Transverse colon (tissue), 4 donors: ENCODE results near the gene SLC17A9. TPM values are rescaled to one million over a fixed set of nuclear protein-coding genes. Genes with fewer than 3 reads are reported as not detected.

ENCODE experiments used
- DNase-seq: peaks from one replicate; pipeline ENCODE4 v3.0.0-alpha.2; 2019
- H3K27ac ChIP-seq, 4 donors: fragments of 200-600 bp; sonication (generic); 2 replicates each; pipeline ENCODE4 v1.5.1; 2016 to 2018; ENCODE audit warnings: inconsistent platforms in 4 of 4
- H3K27me3 ChIP-seq: fragments of 200-600 bp; sonication (generic); 2 replicates; pipeline ENCODE4 v1.5.1; 2017; ENCODE audit warnings: inconsistent platforms
- H3K36me3 ChIP-seq, 4 donors: fragments of 200-600 bp; sonication (generic); 2 replicates each; pipeline ENCODE4 v1.5.1; 2017 to 2019; ENCODE audit warnings: inconsistent platforms in 4 of 4
- H3K4me1 ChIP-seq, 4 donors: fragments of 200-600 bp; sonication (generic); 2 replicates each; pipeline ENCODE4 v1.5.1; 2017 to 2020; ENCODE audit warnings: inconsistent platforms in 4 of 4
- H3K4me3 ChIP-seq, 4 donors: fragments of 200-600 bp; sonication (generic); 1 replicate in 1 of 4; 2 replicates in 3 of 4; pipeline versions ENCODE4 v1.5.1 to v1.6.1; 2017 to 2019; ENCODE audit warnings: inconsistent platforms in 4 of 4
- H3K9me3 ChIP-seq, 2 donors: fragments of 200-600 bp; sonication (generic); 2 replicates each; pipeline ENCODE4 v1.5.1; 2017 to 2019; ENCODE audit warnings: inconsistent platforms in 2 of 2
- CTCF ChIP-seq, 5 experiments: fragments of 200-600 bp in 3 of 5; fragments of 450-650 bp in 2 of 5; sonication (generic) in 3 of 5; IDR thresholded peaks; 1 replicate in 2 of 5; 2 replicates in 3 of 5; pipeline ENCODE4 v1.5.1; 2016 to 2017; ENCODE audit warnings: antibody characterized with exemption in 5 of 5, inconsistent platforms in 3 of 5, mild to moderate bottlenecking in 2 of 5, moderate library complexity in 1 of 5
- EP300 ChIP-seq: sonication (generic); formaldehyde crosslinking; IDR thresholded peaks from one replicate; pipeline ENCODE4 v1.6.1; 2017; ENCODE audit warnings: antibody characterized with exemption, low read depth
- POLR2A ChIP-seq: fragments of 450-650 bp; IDR thresholded peaks from one replicate; pipeline ENCODE4 v1.6.1; 2016; ENCODE audit warnings: antibody characterized with exemption, mild to moderate bottlenecking, moderate library complexity
- POLR2AphosphoS5 ChIP-seq, 3 donors: sonication (generic); formaldehyde crosslinking; IDR thresholded peaks; one replicate each; pipeline ENCODE4 v1.6.1; 2016; ENCODE audit warnings: antibody characterized with exemption in 3 of 3
- WGBS, 2 donors: methylation state at CpG; one replicate each; pipeline ENCODE4 v1.1.5; 2018; ENCODE audit warnings: low coverage in 1 of 2; 5-methylcytosine and 5-hydroxymethylcytosine counted together
- in situ Hi-C, 4 donors: fragments of 200-750 bp; cut with MboI; loops; one replicate each; pipeline versions ENCODE4 v1.15.0 to v1.15.1; 2017; ENCODE audit warnings: low sequenced_read_pairs in 3 of 4, low pct_ligation_motif_present in 1 of 4, low pct_unique_long_range_greater_than_20kb in 1 of 4
- intact Hi-C: fragments of 100-400 bp; cut with DNase I; formaldehyde crosslinking; loops from one replicate; pipeline ENCODE4 v1.15.1; 2023; ENCODE audit warnings: low total_unique reads
- total RNA-seq, 4 donors: library from RNA; depleted of rRNA; stranded (reverse); fragments of >200 nt; gene quantifications; one replicate each; pipeline ENCODE4 v1.1.0, GENCODE V29; 2016

SLC17A9 gene
- total RNA-seq, 4 donors from 2014 or later = 2.8 to 32.9 (median 4.6) TPM

DNA sequence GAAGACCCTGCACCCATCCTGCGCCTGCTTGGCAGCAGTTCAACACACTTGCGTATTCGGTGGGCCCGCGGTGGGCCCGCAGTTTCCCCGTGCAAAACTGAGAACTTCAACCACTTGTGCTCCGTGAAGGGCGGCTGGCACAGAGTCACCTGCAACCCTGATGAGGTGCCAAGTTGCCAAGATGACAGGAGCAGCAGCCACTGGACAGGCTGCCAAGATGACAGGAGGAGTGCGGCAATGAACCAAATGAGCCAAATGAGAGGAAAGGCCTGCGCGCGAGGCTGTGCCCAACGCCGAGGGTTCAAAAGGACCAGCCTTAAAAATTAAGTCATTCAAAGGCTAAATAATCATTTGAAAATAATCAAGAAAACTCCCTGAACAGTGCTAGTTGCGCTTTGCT lies 46.3 kb upstream of the SLC17A9 start:
- intact Hi-C loops (loop anchor here (5.0 kb wide), 1 partner anchor 101 kb away; the partner anchor contains the start of gene BHLHE23), in situ Hi-C loops (no loop called here)
- H3K4me3 ChIP-seq = no peak overlapping the region
- no peak overlapping the region for H3K27ac ChIP-seq
- peaks cover 0 to 4% (median under 1%) of the 10 kb centered on the region in 4 donors for H3K4me1 ChIP-seq
- no peak for TF ChIP-seq CTCF (IDR thresholded peaks at IDR 0.05)
- no peak for TF ChIP-seq POLR2AphosphoS5 (IDR thresholded peaks at IDR 0.05)
- no peak for TF ChIP-seq EP300
- no peak for TF ChIP-seq POLR2A
- H3K27me3 ChIP-seq = no peaks in the 10 kb centered on the region
- whole genome bisulfite sequencing, 2 donors = 96 to 100% methylated on average over 1 to 16 of the region's 16 CpGs
- no peaks in the 10 kb centered on the region for H3K9me3 ChIP-seq
- H3K36me3 ChIP-seq = peaks cover 0 to 72% (median 35%) of the 10 kb centered on the region in 4 donors
- no peak for DNase-seq

DNA sequence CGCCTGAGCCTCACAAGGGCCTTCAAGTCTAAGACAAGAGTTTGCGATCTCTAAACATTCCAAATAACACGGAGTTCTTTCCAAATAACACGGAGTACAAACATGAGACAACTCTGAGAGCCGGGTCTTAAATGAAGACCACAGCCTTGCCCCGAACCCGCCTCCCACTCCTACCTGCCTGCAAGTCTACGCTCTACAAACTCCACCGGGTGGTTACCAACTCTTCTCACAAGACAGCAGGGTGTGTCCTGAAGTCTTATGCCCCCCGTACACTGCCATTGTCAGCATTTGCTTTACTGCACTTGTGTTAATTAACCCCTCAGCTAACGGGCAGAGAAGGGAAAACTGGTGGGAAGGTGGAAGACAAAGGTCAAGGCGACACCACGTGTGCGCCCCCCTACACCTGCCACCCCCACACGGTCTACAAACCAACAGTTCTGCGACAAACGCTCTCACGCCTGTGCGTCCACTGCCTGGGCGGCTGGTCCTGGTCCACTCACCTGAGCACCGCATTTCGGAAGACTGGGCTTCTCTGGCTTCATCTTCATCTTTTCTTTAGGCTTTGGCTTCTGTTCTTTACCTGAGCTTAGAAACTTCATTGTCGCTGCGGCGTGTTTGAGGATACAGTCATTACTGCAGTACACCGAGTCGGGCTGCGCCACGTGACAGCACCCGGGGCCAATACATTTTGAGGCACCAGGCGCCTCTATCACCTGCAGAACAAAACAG lies 45.7 kb upstream of the SLC17A9 start:
- no peak for DNase-seq
- intact Hi-C loops (loop anchor here (5.0 kb wide), 1 partner anchor 100 kb away; the partner anchor contains the start of gene BHLHE23), in situ Hi-C loops (no loop called here)
- WGBS, 2 donors = 88 to 89% methylated on average over 8 to 31 of the region's 31 CpGs
- H3K4me1 ChIP-seq = no peaks in the 10 kb centered on the region
- no peaks in the 10 kb centered on the region for H3K27me3 ChIP-seq
- H3K27ac ChIP-seq = no peak overlapping the region
- peaks cover 0 to 78% (median 37%) of the 10 kb centered on the region in 4 donors for H3K36me3 ChIP-seq
- no peak for TF ChIP-seq POLR2AphosphoS5 (IDR thresholded peaks at IDR 0.05)
- TF ChIP-seq EP300 = no peak
- TF ChIP-seq CTCF (IDR thresholded peaks at IDR 0.05) = no peak
- no peak for TF ChIP-seq POLR2A
- no peaks in the 10 kb centered on the region for H3K9me3 ChIP-seq
- H3K4me3 ChIP-seq = no peak overlapping the region

- Histone ChIP-seq H3K4me1 (no peaks in the 10 kb centered on the region), H3K4me3 (no peak overlapping the region), H3K36me3 (peaks cover 0 to 85% (median 39%) of the 10 kb centered on the region in 4 donors), H3K27me3 (no peaks in the 10 kb centered on the region), H3K27ac (no peak overlapping the region), H3K9me3 (no peaks in the 10 kb centered on the region)
- intact Hi-C loops (loop anchor here (5.0 kb wide), 1 partner anchor 100 kb away; the partner anchor contains the start of gene BHLHE23), in situ Hi-C loops (no loop called here)
- 68 to 72% methylated on average over 4 to 16 of the region's 16 CpGs for WGBS, 2 donors
- no peak for TF ChIP-seq POLR2A
- TF ChIP-seq POLR2AphosphoS5 (IDR thresholded peaks at IDR 0.05) = no peak
- peak; percentile 16 to 39 (median 37) for TF ChIP-seq CTCF (IDR thresholded peaks at IDR 0.05)
- no peak for TF ChIP-seq EP300
- no peak for DNase-seq
These were observed 44.9 kb upstream of the SLC17A9 start for GRCh38 chr20:62907384-62908317.
